ENCODE results near the gene CLK2. TPM values are rescaled to one million over a fixed set of nuclear protein-coding genes. Genes with fewer than 3 reads are reported as not detected.

Gene CLK2
- total and polyA plus RNA-seq, 2 of the 13 experiments (the other 11 are each of a cell fraction or from before 2014, with no cell fraction given) = 20.1 to 73.5 TPM

DNA sequence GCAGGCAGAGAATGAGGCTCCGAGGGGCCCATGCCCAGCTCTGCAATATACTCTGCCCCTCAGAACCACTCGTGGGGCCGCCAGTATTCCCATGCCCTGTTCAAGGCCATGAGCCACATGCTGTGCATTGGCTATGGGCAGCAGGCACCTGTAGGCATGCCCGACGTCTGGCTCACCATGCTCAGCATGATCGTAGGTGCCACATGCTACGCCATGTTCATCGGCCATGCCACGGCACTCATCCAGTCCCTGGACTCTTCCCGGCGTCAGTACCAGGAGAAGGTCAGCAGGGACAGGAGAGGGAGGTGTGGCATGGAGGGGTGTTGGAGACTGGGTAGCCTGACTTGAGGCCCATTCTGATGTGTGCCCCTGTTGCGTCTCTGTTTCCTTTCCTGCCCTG, 11.2 kb upstream of the CLK2 start:
- no peak overlapping the region for H3K4me2 ChIP-seq (ENCODE audit: low read depth, low read length)
- DNase-seq (ENCODE audit: low spot score) (no peak), FAIRE-seq (no peak), ATAC-seq (no peak)
- no peak overlapping the region for H3K4me3 ChIP-seq (replicated peaks in 1 of 3; ENCODE audit: insufficient read depth in 1 of 3, low read depth in 2 of 3, low read length in 3 of 3)
- TF ChIP-seq CENPT (CRISPR knock-in tag; IDR thresholded peaks at IDR 0.05; ENCODE audit: low read depth) (no peak), MTA1 (CRISPR knock-in tag; IDR thresholded peaks at IDR 0.05; ENCODE audit: borderline replicate concordance) (0 out of 2 replicates have a peak, but pooled peaks have one; percentile 6)
- 94% methylated on average over 10 of the region's 12 CpGs for WGBS (ENCODE audit: low lambda C conversion rate)
- H3K27me3 ChIP-seq (ENCODE audit: control insufficient read depth in 1 of 2, insufficient read depth in 2 of 2, low read length in 2 of 2) = no peaks in the 10 kb centered on the region
- ChIA-PET POLR2A (no interaction called here), CTCF (ENCODE audit: low intra/inter-chr PET ratio, low total read pairs) (no interaction called here)
- BruUV-seq (replicated peaks) = no TSS peak
- no peak overlapping the region for H2AFZ ChIP-seq (ENCODE audit: low read length)
- no peaks in the 10 kb centered on the region; a peak in 1 of 5 replicates for H3K36me3 ChIP-seq (replicated peaks in 1 of 2; ENCODE audit: control insufficient read depth in 1 of 2, insufficient read depth in 2 of 2, low read length in 2 of 2)
- H3K27ac ChIP-seq (ENCODE audit: extremely low read length, insufficient read depth, low read length) = peak overlapping the region; percentile 73
- no peak overlapping the region for H3K9ac ChIP-seq (ENCODE audit: insufficient read depth, low read depth, low read length)
- H3K9me3 ChIP-seq (ENCODE audit: low read length) = no peaks in the 10 kb centered on the region
- H4K20me1 ChIP-seq (ENCODE audit: insufficient read depth, low read length) = no peaks in the 10 kb centered on the region
- intact Hi-C loops (cut with micrococcal nuclease; ENCODE audit: unreplicated experiment) (no loop called here), in situ Hi-C loops (cut with HindIII; ENCODE audit: extremely low pct_ligation_motif_present, low pct_unique_long_range_greater_than_20kb) (no loop called here)
- no peaks in the 10 kb centered on the region for H3K79me2 ChIP-seq (ENCODE audit: insufficient read depth, low read length)
- peaks cover 42% of the 10 kb centered on the region for H3K4me1 ChIP-seq (ENCODE audit: insufficient read depth, low read length)

DNA sequence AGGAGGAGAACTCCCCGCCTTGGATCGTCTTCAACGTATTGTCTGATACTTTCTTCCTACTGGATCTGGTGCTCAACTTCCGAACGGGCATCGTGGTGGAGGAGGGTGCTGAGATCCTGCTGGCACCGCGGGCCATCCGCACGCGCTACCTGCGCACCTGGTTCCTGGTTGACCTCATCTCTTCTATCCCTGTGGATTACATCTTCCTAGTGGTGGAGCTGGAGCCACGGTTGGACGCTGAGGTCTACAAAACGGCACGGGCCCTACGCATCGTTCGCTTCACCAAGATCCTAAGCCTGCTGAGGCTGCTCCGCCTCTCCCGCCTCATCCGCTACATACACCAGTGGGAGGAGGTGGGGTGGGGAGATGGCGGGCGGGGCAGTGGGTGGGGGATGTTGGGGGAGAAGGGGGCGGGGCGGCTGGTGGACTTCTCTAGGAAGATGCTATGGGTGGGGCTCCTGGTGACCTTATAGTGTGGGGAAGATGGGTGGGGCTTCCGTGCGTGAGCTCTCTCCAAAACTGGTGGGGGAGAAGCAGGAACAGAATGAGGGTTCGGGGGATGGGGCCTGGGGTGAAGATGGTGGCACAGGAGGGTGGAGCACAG, 9.3 kb upstream of the CLK2 start:
- intact Hi-C loops (cut with micrococcal nuclease; ENCODE audit: unreplicated experiment) = no loop called here
- no peak overlapping the region for H3K4me2 ChIP-seq (ENCODE audit: low read depth, low read length)
- no peaks in the 10 kb centered on the region for H3K79me2 ChIP-seq (ENCODE audit: insufficient read depth, low read length)
- in situ Hi-C loops (cut with HindIII; ENCODE audit: extremely low pct_ligation_motif_present, low pct_unique_long_range_greater_than_20kb) = no loop called here
- DNase-seq (ENCODE audit: low spot score) = no peak
- FAIRE-seq = no peak
- BruUV-seq (replicated peaks) = no TSS peak
- no peak overlapping the region for H3K27ac ChIP-seq (ENCODE audit: extremely low read length, insufficient read depth, low read length)
- H4K20me1 ChIP-seq (ENCODE audit: insufficient read depth, low read length) = no peaks in the 10 kb centered on the region
- H3K4me1 ChIP-seq (ENCODE audit: insufficient read depth, low read length) = peaks cover 53% of the 10 kb centered on the region
- no peak overlapping the region for H3K4me3 ChIP-seq (replicated peaks in 1 of 3; ENCODE audit: insufficient read depth in 1 of 3, low read depth in 2 of 3, low read length in 3 of 3)
- H2AFZ ChIP-seq (ENCODE audit: low read length) = no peak overlapping the region
- ATAC-seq = no peak
- H3K36me3 ChIP-seq (replicated peaks in 1 of 2; ENCODE audit: control insufficient read depth in 1 of 2, insufficient read depth in 2 of 2, low read length in 2 of 2) = no peaks in the 10 kb centered on the region; a peak in 1 of 5 replicates
- H3K9ac ChIP-seq (ENCODE audit: insufficient read depth, low read depth, low read length) = no peak overlapping the region
- H3K9me3 ChIP-seq (ENCODE audit: low read length) = no peaks in the 10 kb centered on the region
- POLR2A ChIA-PET = interaction anchor here (1.0 kb wide), 1 partner anchor 38 kb away, joined by 3 read pairs; the partner anchor contains the start of gene RUSC1
- 96% methylated on average over 29 of the region's 29 CpGs for WGBS (ENCODE audit: low lambda C conversion rate)
- CTCF ChIA-PET (ENCODE audit: low intra/inter-chr PET ratio, low total read pairs) = no interaction called here
- TF ChIP-seq, protein P1, sequence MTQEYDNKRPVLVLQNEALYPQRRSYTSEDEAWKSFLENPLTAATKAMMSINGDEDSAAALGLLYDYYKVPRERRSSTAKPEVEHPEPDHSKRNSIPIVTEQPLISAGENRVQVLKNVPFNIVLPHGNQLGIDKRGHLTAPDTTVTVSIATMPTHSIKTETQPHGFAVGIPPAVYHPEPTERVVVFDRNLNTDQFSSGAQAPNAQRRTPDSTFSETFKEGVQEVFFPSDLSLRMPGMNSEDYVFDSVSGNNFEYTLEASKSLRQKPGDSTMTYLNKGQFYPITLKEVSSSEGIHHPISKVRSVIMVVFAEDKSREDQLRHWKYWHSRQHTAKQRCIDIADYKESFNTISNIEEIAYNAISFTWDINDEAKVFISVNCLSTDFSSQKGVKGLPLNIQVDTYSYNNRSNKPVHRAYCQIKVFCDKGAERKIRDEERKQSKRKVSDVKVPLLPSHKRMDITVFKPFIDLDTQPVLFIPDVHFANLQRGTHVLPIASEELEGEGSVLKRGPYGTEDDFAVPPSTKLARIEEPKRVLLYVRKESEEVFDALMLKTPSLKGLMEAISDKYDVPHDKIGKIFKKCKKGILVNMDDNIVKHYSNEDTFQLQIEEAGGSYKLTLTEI (CRISPR knock-in tag; conservative IDR thresholded peaks at IDR 0.05) = no peak
- TF ChIP-seq, protein P2, sequence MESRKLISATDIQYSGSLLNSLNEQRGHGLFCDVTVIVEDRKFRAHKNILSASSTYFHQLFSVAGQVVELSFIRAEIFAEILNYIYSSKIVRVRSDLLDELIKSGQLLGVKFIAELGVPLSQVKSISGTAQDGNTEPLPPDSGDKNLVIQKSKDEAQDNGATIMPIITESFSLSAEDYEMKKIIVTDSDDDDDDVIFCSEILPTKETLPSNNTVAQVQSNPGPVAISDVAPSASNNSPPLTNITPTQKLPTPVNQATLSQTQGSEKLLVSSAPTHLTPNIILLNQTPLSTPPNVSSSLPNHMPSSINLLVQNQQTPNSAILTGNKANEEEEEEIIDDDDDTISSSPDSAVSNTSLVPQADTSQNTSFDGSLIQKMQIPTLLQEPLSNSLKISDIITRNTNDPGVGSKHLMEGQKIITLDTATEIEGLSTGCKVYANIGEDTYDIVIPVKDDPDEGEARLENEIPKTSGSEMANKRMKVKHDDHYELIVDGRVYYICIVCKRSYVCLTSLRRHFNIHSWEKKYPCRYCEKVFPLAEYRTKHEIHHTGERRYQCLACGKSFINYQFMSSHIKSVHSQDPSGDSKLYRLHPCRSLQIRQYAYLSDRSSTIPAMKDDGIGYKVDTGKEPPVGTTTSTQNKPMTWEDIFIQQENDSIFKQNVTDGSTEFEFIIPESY (CRISPR knock-in tag; IDR thresholded peaks at IDR 0.05) = peak; percentile 27; the same call in 1 of the 2 replicates
- no peaks in the 10 kb centered on the region; a peak in 1 of 5 replicates for H3K27me3 ChIP-seq (ENCODE audit: control insufficient read depth in 1 of 2, insufficient read depth in 2 of 2, low read length in 2 of 2)

Measured in HepG2 (cell line).